ENCODE data around the gene INPP5F.
"Not testable (repeated sequence)": the region's sequence is repeated elsewhere in the genome, so short reads cannot be mapped to it uniquely, and the experiment has no call there.

Gene INPP5F

GRCh38 chr10:119706521-119707278 lies 19.1 kb upstream of the INPP5F start:
- no peak for ATAC-seq

GRCh38 chr10:119707331-119707730 lies 18.5 kb upstream of the INPP5F start:
- ATAC-seq = peak; percentile 46 to 51

GRCh38 chr10:119710935-119711334 lies 14.9 kb upstream of the INPP5F start:
- not testable (repeated sequence) for ATAC-seq

- ATAC-seq = no peak
Observed at GRCh38 chr10:119713744-119714483, 11.9 kb upstream of the INPP5F start.

GRCh38 chr10:119714484-119714816 lies 11.4 kb upstream of the INPP5F start:
- ATAC-seq = no peak

- no peak for ATAC-seq
Observed at GRCh38 chr10:119715628-119716505, 10.0 kb upstream of the INPP5F start.

- no peak for ATAC-seq
Observed at GRCh38 chr10:119723161-119723560, 2.7 kb upstream of the INPP5F start.

- ATAC-seq = no peak
Observed at GRCh38 chr10:119723624-119724023, 2.2 kb upstream of the INPP5F start.

- no peak for ATAC-seq
Observed at GRCh38 chr10:119724593-119725516, 995 bp upstream of the INPP5F start.

- ATAC-seq = no peak
Observed at GRCh38 chr10:119725517-119725827, 378 bp upstream of the INPP5F start.

- ATAC-seq = no peak
Observed at GRCh38 chr10:119726676-119727261, 919 bp downstream of the INPP5F start.

- no peak for ATAC-seq
Observed at GRCh38 chr10:119728172-119728800, 2.4 kb downstream of the INPP5F start.

- ATAC-seq = peak; percentile 57 to 66
Observed at GRCh38 chr10:119734396-119735332, 8.8 kb downstream of the INPP5F start.

GRCh38 chr10:119735451-119735850 lies 9.6 kb downstream of the INPP5F start:
- no peak for ATAC-seq

GRCh38 chr10:119736220-119736619 lies 10.4 kb downstream of the INPP5F start:
- no peak for ATAC-seq

GRCh38 chr10:119737039-119737663 lies 11.3 kb downstream of the INPP5F start:
- peak; percentile 32 to 57 for ATAC-seq

- peak; percentile 74 to 76 for ATAC-seq
Observed at GRCh38 chr10:119737823-119738222, 12.0 kb downstream of the INPP5F start.

- no peak for ATAC-seq
Observed at GRCh38 chr10:119738962-119739361, 13.1 kb downstream of the INPP5F start.

- ATAC-seq = no peak
Observed at GRCh38 chr10:119740096-119740495, 14.2 kb downstream of the INPP5F start.
